Endothelial cell of umbilical vein (primary cell): ENCODE data around the gene SFTPB.

Experiments
- CTCF ChIP-seq, 2 donors: IDR thresholded peaks; 1 replicate in 1 of 2; 2 replicates in 1 of 2; pipeline ENCODE4 v1.5.1; 2011; ENCODE audit warnings: low read length in 2 of 2, mild to moderate bottlenecking in 2 of 2, moderate library complexity in 2 of 2, control low read depth in 1 of 2, inconsistent platforms in 1 of 2, low read depth in 1 of 2; ENCODE audit not compliant: insufficient read depth in 1 of 2; ENCODE audit errors: extremely low read depth in 1 of 2
- JUN ChIP-seq: IDR thresholded peaks from 2 replicates; pipeline ENCODE4 v1.6.1; 2011; ENCODE audit warnings: borderline replicate concordance, low read depth; ENCODE audit not compliant: insufficient read length, insufficient read depth
- POLR2A ChIP-seq: IDR thresholded peaks from 2 replicates; pipeline ENCODE4 v1.6.1; 2012; ENCODE audit warnings: low read depth, mild to moderate bottlenecking, control low read depth, low read length
- POLR2AphosphoS5 ChIP-seq: IDR thresholded peaks from 2 replicates; pipeline ENCODE4 v1.6.1; 2012; ENCODE audit warnings: low read depth, mild to moderate bottlenecking, control low read depth, low read length, moderate library complexity; ENCODE audit not compliant: insufficient read depth

- TF ChIP-seq CTCF (IDR thresholded peaks at IDR 0.05; ENCODE audit: extremely low read depth in 1 of 2, insufficient read depth in 1 of 2, low read depth in 1 of 2, low read length in 2 of 2) (no peak), POLR2AphosphoS5 (no peak), POLR2A (no peak), JUN (no peak)
Measured at GRCh38 chr2:85628658-85629057, 39.3 kb downstream of the SFTPB start.
